Nasal cavity respiratory epithelium epithelial cell of viscerocranial mucosa (primary cell): Measurements from ENCODE around the gene KIZ. TPM values are rescaled to one million over a fixed set of nuclear protein-coding genes. Genes with fewer than 3 reads are reported as not detected.

Experiments
- total RNA-seq: library from RNA; depleted of rRNA; stranded (reverse); fragments of >200 nt; gene quantifications from 2 replicates; pipeline ENCODE4 v1.2.3, GENCODE V29; 2014

Gene KIZ
- 10.3 and 13.2 TPM in 2 replicates for total RNA-seq

GRCh38 chr20:21125849-21126580 lies at the start of gene KIZ:
Gene KIZ (plus strand): TSS chr20:21126082. CDS start chr20:21126116, 34 bp downstream.

DNA sequence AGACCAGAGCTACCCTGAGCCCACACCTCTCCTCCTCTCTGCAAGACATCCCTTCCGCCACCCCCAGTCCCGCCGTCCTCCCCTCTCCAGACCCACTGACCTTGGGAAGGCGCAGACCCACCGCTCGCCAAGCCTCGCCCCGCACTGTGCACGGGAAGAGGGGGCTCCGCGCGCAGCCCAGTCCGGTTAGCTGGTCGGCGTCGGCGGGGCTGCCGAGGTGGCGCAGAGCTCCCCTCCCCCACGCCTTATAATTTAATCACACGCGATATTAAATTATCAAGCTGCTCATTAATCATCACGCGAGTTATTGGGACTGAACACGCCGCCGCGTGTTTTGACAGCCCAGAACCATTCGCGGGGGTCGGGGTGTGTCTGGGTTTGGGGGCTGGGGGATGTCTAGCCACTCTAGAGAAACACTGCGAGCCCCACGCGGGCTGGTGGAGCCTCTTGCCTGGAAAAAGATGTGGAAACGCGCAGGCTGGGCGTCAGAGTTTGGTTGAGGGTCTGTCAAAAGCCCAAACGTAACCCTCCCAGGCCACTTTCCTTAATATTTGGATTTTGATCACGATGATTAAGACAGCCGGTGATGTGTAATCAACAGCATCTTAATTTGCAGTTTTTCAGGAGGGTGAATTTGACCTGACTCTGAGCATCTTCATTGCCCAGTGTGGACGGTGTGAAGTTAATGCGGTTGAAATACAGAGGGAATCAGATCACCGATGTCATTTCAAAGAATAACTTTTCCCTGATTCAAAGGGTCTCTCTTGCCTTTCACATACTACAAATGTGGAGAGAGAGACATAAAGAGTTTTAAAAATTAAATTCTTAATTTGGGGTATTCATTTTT lies 19.5 kb upstream of the KIZ start, which contains the start of gene LINC00237:
TSS of gene LINC00237 (minus strand) at position 188 of the 847 bp plus-strand sequence.

Other genes with a start within 250 kb of the KIZ start
- not detected in 2 replicates for gene LINC00237, start 19.7 kb upstream of the KIZ start, total RNA-seq
- 97.1 and 99.9 TPM in 2 replicates for gene XRN2, start 177.2 kb downstream of the KIZ start, total RNA-seq